ENCODE measurements around the gene KANTR.

KANTR gene, protein sequence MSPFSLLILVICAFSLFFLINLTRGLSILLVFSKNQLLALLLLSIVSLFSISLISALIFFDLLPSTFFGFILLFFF

DNA sequence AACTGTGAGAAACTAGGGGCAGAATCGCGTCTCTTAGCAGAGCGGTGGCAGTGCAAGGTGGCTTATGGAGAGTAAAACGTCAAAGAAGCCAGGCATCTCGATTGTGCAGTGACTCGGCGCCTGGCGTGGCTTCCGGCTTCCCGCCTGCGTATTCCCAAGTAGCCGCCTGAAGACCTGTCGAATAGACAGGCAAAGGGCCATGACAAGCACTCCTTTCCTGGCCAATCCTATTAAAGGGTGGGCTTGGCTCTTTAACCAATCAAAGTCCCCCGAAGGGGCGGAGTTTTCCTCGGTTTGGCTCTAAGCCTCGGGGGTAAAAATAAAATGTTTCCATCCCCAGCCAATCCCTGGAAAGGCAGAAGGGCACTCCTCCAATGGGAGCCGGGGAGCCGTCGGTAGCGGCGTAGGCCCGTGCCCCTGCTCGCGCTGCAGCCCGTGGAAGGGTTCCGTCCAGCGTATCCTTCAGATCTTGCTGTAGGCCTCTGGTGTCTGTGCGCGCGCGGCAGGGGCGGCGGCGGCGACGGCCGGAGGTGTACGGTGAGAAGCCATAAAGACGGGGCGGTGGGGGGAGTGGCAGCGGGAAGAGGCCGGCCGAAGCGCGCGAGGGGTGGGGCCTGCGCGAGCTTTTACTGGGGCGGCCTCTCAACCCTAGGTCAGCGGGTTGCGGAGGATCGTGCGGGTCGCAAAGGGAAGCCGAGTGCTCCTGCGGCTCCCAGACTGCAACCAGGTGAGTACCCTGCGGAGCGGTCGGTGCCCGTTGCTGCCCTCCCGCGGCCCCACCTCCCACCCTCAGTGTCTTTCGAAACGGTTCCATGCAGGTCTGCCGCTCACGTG, at the start of gene KANTR:
KANTR (plus strand) TSS at position 395 of the 834 bp plus-strand sequence. CDS start 30,131 bp downstream, outside the sequence.
- peak; percentile 99 for DNase-seq (ENCODE audit: low read depth, low spot score)

- DNase-seq (ENCODE audit: low read depth, low spot score) = no peak
Observed at GRCh38 chrX:53044995-53045394, 48.9 kb upstream of the KANTR start.

GRCh38 chrX:53047228-53047627, 46.7 kb upstream of the KANTR start:
- DNase-seq (ENCODE audit: low read depth, low spot score) = no peak

DNA sequence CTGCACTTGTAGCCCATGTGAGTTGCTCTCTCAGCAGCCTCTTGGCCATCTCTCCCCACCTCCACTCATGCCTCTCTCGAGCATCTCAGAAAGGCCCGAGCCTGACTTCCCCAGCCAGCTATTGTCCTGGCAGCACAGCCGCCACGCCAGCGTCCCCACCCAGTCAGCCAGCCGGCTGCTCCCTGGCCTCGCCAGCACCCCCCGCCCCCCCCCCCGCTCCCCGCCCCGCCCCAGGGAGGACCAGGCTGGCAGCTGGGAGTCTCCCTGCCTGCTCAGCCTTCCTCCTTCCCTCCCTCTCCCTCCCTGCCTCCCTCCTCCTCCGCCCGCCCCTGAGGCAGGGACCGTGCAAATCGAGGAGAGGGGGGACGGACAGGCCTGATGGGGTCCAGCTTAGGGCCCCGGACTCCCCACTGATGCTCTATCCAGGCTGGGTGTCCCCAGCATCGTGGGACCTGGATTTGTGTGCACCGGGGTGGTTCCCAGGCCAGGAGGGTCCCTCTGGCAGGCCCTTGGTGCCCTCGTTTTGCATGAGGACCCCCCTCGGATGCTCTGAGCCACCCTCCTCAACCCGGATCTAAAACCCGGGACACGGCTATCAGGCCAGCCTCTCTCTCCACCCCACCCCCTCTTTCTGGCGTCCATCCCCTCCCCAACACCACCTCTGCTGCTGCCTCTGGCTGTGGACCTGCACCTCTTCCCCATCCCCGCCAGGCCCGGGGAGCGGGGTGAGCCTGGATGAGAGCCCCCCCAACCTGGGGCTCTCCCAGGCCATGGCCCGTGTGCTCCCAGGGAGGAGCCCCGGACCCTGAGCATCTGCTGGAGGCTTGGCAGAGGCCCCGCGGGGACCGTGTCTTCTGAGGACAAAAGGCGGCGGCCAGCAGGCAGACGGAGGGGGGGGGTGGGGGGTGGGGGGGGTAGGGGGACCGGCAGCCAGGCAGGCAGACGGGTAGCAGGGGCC, 45.5 kb upstream of the KANTR start, which contains the start of gene GPR173:
GPR173 (plus strand) TSS at position 621 of the 958 bp plus-strand sequence. CDS start 27,833 bp downstream, outside the sequence.
- peak; percentile 73 for DNase-seq (ENCODE audit: low read depth, low spot score)

DNA sequence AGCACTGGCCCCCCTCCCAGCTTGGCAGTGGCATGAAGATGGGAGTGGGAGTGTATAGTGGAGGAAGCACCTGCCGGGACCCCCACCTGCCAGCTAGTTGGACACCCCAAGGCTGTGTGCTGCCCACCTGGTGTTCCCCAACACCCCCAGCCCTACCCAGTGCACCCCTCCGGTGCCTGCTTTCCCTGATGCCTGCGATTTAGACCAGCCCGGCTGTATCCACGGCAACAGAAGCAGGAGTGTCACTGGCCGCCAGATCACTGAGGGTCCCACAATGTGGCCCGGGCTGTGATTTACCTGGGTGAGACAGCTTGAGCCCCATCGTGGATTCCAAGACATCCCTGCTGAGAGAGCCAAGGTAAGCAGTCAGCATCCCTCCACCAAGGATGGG, 44.8 kb upstream of the KANTR start:
- DNase-seq (ENCODE audit: low read depth, low spot score) = no peak

- no peak for DNase-seq (ENCODE audit: low read depth, low spot score)
Observed at GRCh38 chrX:53050841-53051240, 43.1 kb upstream of the KANTR start.

DNA sequence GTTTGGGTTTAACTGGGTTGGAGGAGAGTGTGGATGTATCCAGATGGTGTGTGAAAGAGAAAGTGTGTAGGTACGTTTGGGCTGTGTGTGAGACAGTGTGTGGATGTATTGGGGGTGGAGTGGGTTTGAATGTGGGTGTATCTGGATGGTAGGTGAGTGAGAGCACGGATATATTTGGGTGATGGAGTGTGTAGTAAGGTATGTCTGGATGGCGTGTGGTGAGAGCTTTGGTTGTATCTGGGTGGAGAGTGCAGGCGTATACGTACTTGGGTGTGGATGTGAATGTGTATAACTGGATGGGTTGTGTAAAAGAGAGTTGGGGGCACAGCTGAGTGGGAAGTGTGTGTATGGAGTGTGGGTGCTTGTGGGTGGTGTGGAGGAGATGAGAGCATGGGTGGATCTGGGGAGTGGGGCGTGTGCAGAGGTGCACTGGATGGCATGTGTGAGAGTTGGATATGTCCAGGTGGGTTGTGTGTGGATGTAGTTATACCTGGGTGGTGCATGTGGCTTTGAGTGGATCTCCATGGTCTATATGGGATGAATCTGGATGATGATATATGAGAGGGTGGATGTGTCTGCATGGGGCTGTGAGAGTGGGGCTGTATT, 38.6 kb upstream of the KANTR start:
- DNase-seq (ENCODE audit: low read depth, low spot score) = no peak

DNA sequence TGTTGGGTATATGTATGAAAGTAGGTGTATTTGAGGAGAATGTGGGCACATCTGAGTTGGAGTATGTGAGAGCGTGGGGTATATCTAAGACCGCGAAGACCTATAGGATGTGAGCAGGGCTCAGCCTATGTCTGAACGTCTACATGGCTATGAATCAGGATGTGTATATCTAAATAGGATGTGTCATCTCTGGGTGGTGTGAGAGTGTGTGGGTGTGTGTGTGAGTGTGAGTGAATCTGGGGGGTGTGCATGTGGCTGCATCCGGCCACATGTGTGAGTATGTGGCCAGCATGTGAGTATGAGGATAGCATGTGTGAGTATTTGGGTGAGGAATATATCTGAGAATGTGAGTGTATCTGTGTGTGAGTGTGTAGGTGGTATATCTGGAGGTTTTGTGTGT, 37.6 kb upstream of the KANTR start:
- DNase-seq (ENCODE audit: low read depth, low spot score) = no peak

- DNase-seq (ENCODE audit: low read depth, low spot score) = no peak
Observed at GRCh38 chrX:53065104-53065503, 28.8 kb upstream of the KANTR start.

DNA sequence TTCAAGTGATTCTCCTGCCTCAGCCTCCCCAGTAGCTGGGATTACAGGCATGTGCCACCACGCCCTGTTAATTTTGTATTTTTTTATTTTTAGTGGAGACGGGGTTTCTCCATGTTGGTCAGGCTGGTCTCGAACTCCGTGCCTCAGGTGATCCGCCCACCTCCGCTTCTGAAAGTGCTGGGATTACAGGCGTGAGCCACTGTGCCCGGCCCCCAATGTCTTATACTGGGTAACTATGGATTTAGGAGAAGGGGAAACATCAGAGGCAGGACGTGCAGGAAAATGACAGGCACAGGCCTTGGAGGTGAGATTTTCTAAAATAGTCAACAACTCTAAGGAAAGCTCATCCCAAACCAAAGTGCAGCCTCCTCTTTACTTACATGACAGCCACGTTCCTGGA, 22.9 kb upstream of the KANTR start:
- DNase-seq (ENCODE audit: low read depth, low spot score) = no peak

DNA sequence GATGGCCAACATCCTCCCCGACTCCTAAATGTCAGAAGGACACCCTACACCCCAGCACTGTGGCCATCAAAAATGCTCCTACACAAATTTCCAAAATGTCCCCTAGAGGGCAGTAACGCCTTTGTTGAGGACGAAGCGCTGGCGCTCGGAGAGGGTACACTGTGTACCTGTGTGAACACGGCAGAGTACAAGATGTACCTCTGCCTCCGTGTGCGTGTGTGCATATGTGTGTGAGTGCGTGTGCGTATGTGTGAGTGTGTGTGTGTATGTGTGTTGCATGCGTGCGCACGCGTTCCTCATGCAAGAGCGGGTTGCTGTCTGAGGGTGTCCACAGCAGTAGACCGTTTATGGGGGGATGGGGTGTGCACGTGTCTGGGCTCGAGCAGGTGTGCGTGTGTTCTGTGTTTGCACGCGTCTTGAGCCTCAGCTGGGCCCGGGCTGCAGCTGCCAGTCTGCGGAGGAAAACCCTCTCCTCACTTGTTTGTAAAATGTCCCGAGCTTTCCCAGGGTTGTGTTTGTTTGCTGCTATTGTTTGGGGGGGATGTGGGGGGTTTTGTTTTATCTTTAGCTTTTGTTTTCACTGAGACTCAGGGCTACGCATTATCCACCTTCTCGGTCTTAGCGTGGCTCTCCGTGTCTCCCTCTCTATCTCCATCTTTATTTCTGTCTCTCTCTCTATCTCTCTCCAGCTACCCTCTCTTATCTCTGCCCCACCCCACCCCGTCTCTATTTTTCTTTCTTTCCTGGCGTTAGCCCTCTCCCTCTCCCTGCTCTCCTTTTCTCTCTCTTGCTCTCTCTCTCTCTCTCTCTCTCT, 22.1 kb upstream of the KANTR start:
- peak; percentile 83 for DNase-seq (ENCODE audit: low read depth, low spot score)

DNA sequence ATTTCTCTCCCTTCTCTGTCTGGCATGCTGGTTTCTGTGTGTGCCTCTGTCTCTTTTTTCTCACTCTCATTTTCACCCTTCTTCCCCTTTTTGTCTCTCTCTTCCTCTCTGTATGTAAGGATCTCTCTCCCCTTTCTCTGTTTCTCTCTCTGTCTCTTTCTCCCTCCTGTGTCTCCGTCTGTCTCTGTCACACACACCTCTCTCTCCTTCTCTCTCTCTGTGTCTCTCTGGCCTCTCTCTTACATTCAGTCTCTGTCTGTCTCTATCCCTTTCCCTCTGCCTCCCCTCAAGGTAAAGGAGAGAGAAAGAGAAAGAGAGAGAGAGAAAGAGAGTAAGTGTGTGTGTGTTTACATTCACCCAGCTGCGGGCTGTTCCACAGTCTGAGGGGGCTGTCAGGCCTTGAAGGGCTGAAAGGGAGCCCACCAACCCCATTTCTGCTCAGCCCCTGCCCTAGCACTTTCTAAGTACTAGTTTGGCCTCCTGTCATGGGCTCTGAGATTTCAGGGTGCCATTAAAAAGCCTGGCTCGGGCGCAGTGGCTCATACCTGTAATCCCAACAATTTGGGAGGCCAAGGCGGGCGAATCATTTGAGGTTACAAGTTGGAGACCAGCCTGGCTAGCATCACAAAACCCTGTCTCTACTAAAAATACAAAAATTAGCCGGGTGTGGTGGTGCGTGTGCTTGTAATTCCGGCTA, 21.4 kb upstream of the KANTR start:
- no peak for DNase-seq (ENCODE audit: low read depth, low spot score)

DNA sequence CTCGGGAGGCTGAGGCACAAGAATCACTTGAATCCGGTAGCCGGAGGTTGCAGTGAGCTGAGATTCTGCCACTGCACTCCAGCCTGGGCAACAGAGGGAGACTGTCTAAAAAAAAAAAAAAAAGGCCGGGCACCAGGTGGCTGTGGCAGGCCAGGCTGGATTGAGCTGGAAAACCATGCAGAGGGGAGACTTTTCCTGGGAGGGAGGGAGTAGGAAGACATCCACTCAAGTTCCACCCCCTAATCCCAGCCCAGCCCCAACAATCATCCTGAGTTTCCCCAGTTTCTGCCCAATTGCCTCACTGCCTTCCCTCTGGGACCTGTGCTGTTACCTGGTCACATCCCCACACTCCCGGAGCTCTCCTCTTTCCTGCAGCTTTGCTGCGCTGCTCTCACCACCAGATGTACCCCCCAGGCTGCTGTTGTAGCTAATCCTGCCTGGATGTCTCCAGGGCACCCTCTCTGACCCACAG, 20.8 kb upstream of the KANTR start:
- peak; percentile 82 for DNase-seq (ENCODE audit: low read depth, low spot score)

DNA sequence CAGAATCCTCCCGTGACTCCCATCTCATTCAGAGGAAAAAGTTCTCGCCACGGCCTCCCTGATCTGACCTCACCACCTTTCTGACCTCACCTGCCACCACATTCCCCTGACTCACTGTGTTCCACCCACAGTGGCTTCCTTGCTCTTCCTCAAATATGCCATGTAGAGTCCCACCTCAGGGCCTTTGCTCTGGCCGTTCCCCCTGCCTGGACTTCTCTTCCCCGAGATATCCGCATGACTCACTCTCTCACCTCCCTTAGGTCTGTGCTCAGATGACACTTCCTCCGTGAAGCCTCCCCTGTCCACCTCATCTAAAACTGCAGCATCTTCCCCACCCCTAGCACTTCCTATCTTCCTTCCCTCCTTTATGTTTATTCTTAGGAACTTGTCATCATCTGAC, 18.9 kb upstream of the KANTR start:
- DNase-seq (ENCODE audit: low read depth, low spot score) = peak; percentile 84

GRCh38 chrX:53076671-53077070, 17.3 kb upstream of the KANTR start:
- no peak for DNase-seq (ENCODE audit: low read depth, low spot score)

GRCh38 chrX:53077207-53078197, 16.4 kb upstream of the KANTR start:
- DNase-seq (ENCODE audit: low read depth, low spot score) = no peak

DNA sequence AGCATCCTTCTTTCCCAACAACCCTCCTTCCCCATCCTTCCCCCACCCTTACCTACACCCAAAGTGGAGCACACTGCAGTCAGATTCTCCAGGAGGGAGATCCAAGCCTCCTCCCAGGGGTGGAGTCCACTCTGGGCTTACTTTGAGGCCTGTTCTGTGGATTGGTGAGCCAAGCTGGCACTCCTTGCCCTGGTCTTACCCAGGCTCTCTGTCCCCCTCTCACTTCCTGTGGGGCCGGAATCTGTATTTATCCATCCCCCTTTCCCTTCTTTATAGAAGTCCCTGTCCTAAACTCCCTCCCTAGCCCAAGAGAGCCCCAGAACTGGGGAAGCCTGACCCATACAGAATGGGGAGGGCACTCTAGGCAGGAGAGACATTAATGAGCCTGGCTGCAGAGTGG, 15.0 kb upstream of the KANTR start:
- no peak for DNase-seq (ENCODE audit: low read depth, low spot score)

- no peak for DNase-seq (ENCODE audit: low read depth, low spot score)
Observed at GRCh38 chrX:53080628-53081580, 13.0 kb upstream of the KANTR start.
